Measurements from ENCODE around the gene NPRL2.

DNA sequence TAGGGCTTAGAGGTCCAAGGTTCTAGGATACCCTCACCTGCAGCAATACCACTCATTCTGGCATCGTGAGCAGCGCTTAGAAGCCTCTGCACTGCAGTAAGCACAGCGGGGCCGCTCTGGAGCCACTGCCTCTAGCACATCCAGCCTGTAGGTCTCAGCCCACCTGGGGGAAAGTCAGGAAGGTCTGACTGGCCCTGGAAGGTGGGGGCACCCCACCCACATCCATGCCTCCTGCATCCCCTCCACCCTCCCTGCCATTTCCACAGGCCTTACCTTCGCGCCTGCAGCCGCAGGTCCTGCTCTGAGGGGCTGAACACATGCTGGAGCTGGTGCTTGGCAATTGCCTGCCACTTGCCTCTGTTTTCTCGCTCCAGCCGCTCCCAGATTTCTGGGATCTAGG lies 9.0 kb downstream of the NPRL2 start:
- TF ChIP-seq, protein P1, sequence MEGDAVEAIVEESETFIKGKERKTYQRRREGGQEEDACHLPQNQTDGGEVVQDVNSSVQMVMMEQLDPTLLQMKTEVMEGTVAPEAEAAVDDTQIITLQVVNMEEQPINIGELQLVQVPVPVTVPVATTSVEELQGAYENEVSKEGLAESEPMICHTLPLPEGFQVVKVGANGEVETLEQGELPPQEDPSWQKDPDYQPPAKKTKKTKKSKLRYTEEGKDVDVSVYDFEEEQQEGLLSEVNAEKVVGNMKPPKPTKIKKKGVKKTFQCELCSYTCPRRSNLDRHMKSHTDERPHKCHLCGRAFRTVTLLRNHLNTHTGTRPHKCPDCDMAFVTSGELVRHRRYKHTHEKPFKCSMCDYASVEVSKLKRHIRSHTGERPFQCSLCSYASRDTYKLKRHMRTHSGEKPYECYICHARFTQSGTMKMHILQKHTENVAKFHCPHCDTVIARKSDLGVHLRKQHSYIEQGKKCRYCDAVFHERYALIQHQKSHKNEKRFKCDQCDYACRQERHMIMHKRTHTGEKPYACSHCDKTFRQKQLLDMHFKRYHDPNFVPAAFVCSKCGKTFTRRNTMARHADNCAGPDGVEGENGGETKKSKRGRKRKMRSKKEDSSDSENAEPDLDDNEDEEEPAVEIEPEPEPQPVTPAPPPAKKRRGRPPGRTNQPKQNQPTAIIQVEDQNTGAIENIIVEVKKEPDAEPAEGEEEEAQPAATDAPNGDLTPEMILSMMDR (IDR thresholded peaks at IDR 0.05) = no peak
- no peak for TF ChIP-seq POLR2A (IDR thresholded peaks at IDR 0.05)

All from body of pancreas (tissue), 4 donors.